OCI-LY3 (cell line): ENCODE data around the gene BRD1.

Source experiments
- H2AFZ ChIP-seq: fragments of 200-600, 300-600 bp; shearing (Covaris generic); 2 replicates; pipeline ENCODE4 v1.6.0; 2014; ENCODE audit warnings: antibody characterized with exemption, low read depth, low read length
- H3K27ac ChIP-seq: fragments of 200-600, 300-600 bp; sonication (generic); 2 replicates; pipeline ENCODE4 v1.5.1; 2014; ENCODE audit warnings: mild to moderate bottlenecking, low read length, moderate library complexity, mixed read lengths
- H3K27me3 ChIP-seq: fragments of 200-600, 300-600 bp; sonication (generic); 2 replicates; pipeline ENCODE4 v1.6.1; 2014; ENCODE audit warnings: low read depth, low read length, mixed read lengths
- H3K36me3 ChIP-seq: fragments of 200-600, 300-600 bp; sonication (generic); replicated peaks from 2 replicates; pipeline ENCODE3; 2014; ENCODE audit warnings: low read depth, low read length, mixed read lengths
- H3K4me1 ChIP-seq: fragments of 300-600, 200-600 bp; sonication (generic); 2 replicates; pipeline ENCODE4 v1.6.1; 2014; ENCODE audit warnings: low read length, mixed read lengths
- H3K4me2 ChIP-seq: fragments of 200-600, 300-600 bp; sonication (generic); 2 replicates; pipeline ENCODE4 v1.6.1; 2014; ENCODE audit warnings: low read length, mixed read lengths
- H3K4me3 ChIP-seq: fragments of 300-600, 200-600 bp; sonication (generic); 2 replicates; pipeline ENCODE4 v1.5.1; 2014; ENCODE audit warnings: antibody characterized with exemption, mild to moderate bottlenecking, low read length, moderate library complexity
- H3K79me2 ChIP-seq: fragments of 300-600, 200-600 bp; shearing (Covaris generic); 2 replicates; pipeline ENCODE4 v1.6.1; 2014; ENCODE audit warnings: mild to moderate bottlenecking, low read length, mixed read lengths
- H3K9ac ChIP-seq: fragments of 300-600, 200-600 bp; shearing (Covaris generic); 2 replicates; pipeline ENCODE4 v1.6.0; 2014; ENCODE audit warnings: mild to moderate bottlenecking, low read length, moderate library complexity
- H3K9me3 ChIP-seq: fragments of 200-600, 300-600 bp; shearing (Covaris generic); 2 replicates; pipeline ENCODE4 v1.6.1; 2014; ENCODE audit warnings: low read length, mixed read lengths; ENCODE audit not compliant: insufficient read depth
- H4K20me1 ChIP-seq: fragments of 200-600, 300-600 bp; sonication (generic); 2 replicates; pipeline ENCODE4 v1.6.1; 2016; ENCODE audit warnings: low read length, mixed read lengths; ENCODE audit not compliant: insufficient read depth
- CTCF ChIP-seq: fragments of 200-600, 300-600 bp; sonication (generic); IDR thresholded peaks from 2 replicates; pipeline ENCODE4 v1.5.1; 2014; ENCODE audit warnings: antibody characterized with exemption, low read length, low read depth
- EZH2phosphoT487 ChIP-seq: fragments of 200-600 bp; shearing (Covaris generic); IDR thresholded peaks from 2 replicates; pipeline ENCODE4 v1.6.1; 2018; ENCODE audit warnings: antibody characterized with exemption, mixed run types, low read depth

The BRD1 gene

GRCh38 chr22:49769691-49770546 lies 57.8 kb downstream of the BRD1 start:
- TF ChIP-seq EZH2phosphoT487 (no peak), CTCF (no peak)
- Histone ChIP-seq H3K27ac (no peak overlapping the region), H3K4me1 (no peaks in the 10 kb centered on the region), H3K9ac (no peak overlapping the region), H3K9me3 (no peaks in the 10 kb centered on the region), H4K20me1 (no peaks in the 10 kb centered on the region), H3K36me3 (no peaks in the 10 kb centered on the region), H2AFZ (no peak overlapping the region), H3K79me2 (no peaks in the 10 kb centered on the region), H3K4me3 (no peak overlapping the region), H3K27me3 (no peaks in the 10 kb centered on the region), H3K4me2 (no peak overlapping the region)

- Histone ChIP-seq H3K36me3 (no peaks in the 10 kb centered on the region), H4K20me1 (no peaks in the 10 kb centered on the region), H3K9ac (no peak overlapping the region), H2AFZ (no peak overlapping the region), H3K79me2 (no peaks in the 10 kb centered on the region), H3K4me2 (no peak overlapping the region), H3K4me3 (no peak overlapping the region), H3K4me1 (no peaks in the 10 kb centered on the region), H3K9me3 (no peaks in the 10 kb centered on the region), H3K27ac (no peak overlapping the region), H3K27me3 (no peaks in the 10 kb centered on the region)
- no peak for TF ChIP-seq CTCF
Measured at GRCh38 chr22:49768951-49769690, 58.6 kb downstream of the BRD1 start.

GRCh38 chr22:49768077-49768910 lies 59.4 kb downstream of the BRD1 start:
- Histone ChIP-seq H3K27me3 (no peaks in the 10 kb centered on the region), H3K36me3 (no peaks in the 10 kb centered on the region), H2AFZ (no peak overlapping the region), H3K4me1 (no peaks in the 10 kb centered on the region), H3K79me2 (no peaks in the 10 kb centered on the region), H4K20me1 (no peaks in the 10 kb centered on the region), H3K4me3 (no peak overlapping the region), H3K9ac (no peak overlapping the region), H3K9me3 (no peaks in the 10 kb centered on the region), H3K27ac (no peak overlapping the region), H3K4me2 (no peak overlapping the region)
- TF ChIP-seq EZH2phosphoT487 (no peak), CTCF (no peak)
